ENCODE measurements around the gene METTL16. TPM values are rescaled to one million over a fixed set of nuclear protein-coding genes. Genes with fewer than 3 reads are reported as not detected.

Gene METTL16, protein sequence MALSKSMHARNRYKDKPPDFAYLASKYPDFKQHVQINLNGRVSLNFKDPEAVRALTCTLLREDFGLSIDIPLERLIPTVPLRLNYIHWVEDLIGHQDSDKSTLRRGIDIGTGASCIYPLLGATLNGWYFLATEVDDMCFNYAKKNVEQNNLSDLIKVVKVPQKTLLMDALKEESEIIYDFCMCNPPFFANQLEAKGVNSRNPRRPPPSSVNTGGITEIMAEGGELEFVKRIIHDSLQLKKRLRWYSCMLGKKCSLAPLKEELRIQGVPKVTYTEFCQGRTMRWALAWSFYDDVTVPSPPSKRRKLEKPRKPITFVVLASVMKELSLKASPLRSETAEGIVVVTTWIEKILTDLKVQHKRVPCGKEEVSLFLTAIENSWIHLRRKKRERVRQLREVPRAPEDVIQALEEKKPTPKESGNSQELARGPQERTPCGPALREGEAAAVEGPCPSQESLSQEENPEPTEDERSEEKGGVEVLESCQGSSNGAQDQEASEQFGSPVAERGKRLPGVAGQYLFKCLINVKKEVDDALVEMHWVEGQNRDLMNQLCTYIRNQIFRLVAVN
- 27.5 and 39.3 TPM in 2 replicates for total RNA-seq (ENCODE audit: low replicate concordance)
- long read RNA-seq, full-length matches to known transcripts, result 5 of 23 reads
- long read RNA-seq, partial matches to known transcripts, result 4 of 23 reads
- long read RNA-seq, other reads (novel, unspliced or antisense), result 14 of 23 reads

DNA sequence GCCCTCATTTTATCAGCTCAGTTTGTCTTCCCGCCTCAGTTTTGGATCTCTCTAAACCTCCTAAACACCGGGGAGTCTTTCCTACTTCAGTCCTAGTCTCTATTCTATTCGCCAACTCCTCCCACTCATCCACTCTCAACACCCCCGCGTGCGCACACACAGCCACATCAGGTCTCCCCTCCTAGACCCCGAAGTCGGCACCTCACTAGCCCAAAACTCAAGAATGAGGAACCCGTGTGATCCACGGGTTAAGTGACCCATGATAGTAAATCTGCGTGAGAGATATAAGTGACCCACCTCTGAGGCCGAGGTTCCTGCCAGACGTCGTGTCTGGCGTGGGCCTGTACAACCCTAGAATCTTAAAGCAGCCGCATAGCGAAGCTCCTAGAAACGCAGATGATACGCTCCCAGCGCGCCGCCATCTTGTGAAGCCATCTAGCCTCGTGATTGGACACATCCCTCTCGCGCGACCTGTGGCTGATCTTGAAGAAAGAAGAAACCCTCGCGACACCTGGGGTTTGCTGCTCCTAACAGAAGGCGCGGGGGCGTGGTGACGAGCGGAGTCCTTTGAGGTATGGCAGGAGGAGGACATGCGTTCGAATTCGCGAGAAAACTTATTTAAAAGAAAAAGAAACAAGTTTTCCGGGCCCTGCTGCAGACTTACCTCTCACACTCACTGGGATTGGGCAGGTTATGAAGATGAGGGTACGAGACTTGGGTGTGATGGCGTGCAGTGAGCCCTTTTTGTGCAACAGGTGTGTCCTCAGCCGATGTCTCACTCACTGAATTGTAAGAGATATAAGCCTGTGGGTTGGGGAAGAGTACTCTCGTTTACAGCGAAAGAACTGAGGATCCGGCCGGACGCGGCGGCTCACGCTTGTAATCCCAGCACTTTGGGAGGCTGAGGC is at the start of gene METTL16:
Gene METTL16, minus strand, starts transcription at position 427 of the 908 bp plus-strand sequence. CDS start 9,557 bp downstream, outside the sequence.
- TF ChIP-seq, protein P1, sequence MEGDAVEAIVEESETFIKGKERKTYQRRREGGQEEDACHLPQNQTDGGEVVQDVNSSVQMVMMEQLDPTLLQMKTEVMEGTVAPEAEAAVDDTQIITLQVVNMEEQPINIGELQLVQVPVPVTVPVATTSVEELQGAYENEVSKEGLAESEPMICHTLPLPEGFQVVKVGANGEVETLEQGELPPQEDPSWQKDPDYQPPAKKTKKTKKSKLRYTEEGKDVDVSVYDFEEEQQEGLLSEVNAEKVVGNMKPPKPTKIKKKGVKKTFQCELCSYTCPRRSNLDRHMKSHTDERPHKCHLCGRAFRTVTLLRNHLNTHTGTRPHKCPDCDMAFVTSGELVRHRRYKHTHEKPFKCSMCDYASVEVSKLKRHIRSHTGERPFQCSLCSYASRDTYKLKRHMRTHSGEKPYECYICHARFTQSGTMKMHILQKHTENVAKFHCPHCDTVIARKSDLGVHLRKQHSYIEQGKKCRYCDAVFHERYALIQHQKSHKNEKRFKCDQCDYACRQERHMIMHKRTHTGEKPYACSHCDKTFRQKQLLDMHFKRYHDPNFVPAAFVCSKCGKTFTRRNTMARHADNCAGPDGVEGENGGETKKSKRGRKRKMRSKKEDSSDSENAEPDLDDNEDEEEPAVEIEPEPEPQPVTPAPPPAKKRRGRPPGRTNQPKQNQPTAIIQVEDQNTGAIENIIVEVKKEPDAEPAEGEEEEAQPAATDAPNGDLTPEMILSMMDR (conservative IDR thresholded peaks at IDR 0.05), result no peak
- peak; percentile 96 for DNase-seq (ENCODE audit: extremely low spot score, unreplicated experiment)
- Mint-ChIP-seq H3K27ac (no peak within 1 kb of the TSS), H3K9me3 (peaks cover 8% of the 10 kb centered on the region), H3K4me1 (ENCODE audit: unreplicated experiment) (peaks cover 15% of the 10 kb centered on the region), H3K36me3 (peaks cover 11% of the 10 kb centered on the region), H3K27me3 (no peaks in the 10 kb centered on the region), H3K4me3 (no peak within 1 kb of the TSS)

DNA sequence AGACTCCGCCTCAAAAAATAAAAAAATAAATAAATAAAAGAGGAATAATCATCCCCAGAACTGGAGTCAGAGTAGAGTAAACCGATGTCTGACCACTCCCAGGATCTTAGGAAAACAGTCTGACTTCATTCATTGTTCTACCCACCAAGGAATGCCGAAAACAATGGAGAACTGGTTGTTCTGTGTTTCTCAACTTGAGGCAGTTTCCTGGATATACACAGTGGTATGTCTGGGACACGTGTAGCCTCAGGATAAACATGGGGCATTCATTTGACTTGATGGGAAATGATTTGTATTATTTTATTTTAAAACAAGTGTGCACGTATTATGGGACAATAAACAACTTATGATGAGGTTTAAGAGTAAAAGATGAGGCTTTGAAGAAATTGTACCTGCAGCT is 49.0 kb upstream of the METTL16 start:
- TF ChIP-seq, protein P1 (conservative IDR thresholded peaks at IDR 0.05), result no peak
- H3K36me3 Mint-ChIP-seq, result no peaks in the 10 kb centered on the region
- H3K27ac Mint-ChIP-seq, result no peak overlapping the region
- no peak overlapping the region for H3K4me3 Mint-ChIP-seq
- no peaks in the 10 kb centered on the region for H3K9me3 Mint-ChIP-seq
- DNase-seq (ENCODE audit: extremely low spot score, unreplicated experiment), result no peak
- H3K4me1 Mint-ChIP-seq (ENCODE audit: unreplicated experiment), result peaks cover 9% of the 10 kb centered on the region
- H3K27me3 Mint-ChIP-seq, result no peaks in the 10 kb centered on the region

DNA sequence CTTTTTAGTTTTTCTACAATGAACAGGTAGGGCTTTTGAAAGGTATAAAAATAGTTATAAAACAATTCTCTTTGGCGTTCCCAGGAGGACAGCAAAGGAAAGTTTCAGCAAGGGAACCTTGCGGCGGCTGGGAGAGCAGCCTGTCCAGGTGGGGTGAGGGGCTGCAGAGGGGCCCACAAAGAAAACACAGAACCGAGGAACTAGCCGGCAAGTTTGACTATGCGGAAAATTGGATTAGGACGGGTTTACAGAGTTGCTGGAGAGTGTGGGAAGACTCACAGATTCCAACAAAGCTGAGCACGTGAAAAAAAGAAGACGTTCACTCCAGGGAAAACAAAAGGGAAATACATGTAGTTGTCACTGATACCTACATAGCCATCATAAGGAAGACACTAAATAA is 40.2 kb upstream of the METTL16 start:
- TF ChIP-seq, protein P1 (conservative IDR thresholded peaks at IDR 0.05), result no peak
- Mint-ChIP-seq H3K27me3 (peaks cover 5% of the 10 kb centered on the region), H3K27ac (peak overlapping the region; percentile 7), H3K36me3 (no peaks in the 10 kb centered on the region), H3K4me3 (no peak overlapping the region), H3K9me3 (no peaks in the 10 kb centered on the region), H3K4me1 (ENCODE audit: unreplicated experiment) (peaks cover 15% of the 10 kb centered on the region)
- DNase-seq (ENCODE audit: extremely low spot score, unreplicated experiment), result no peak

DNA sequence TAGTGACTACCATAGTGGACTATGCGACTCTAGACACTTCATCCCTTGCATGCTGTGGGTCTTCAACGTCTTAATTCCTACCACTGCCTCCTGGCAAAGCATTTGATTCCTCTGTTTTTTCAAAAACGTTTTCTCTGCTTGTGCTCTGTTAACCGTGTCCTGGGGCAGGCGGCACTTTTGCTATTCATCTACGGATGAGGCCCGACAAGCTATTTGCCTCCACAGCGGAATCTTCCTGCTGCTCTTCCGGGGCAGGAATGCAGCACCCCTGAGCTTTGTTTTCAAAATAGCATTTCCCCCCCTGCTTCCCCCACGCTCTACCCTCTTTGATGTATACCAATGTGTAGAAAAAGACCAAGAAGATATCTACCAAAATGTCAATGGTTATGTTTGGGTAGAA is 39.8 kb upstream of the METTL16 start:
- no peaks in the 10 kb centered on the region for H3K9me3 Mint-ChIP-seq
- DNase-seq (ENCODE audit: extremely low spot score, unreplicated experiment), result no peak
- H3K27ac Mint-ChIP-seq, result no peak overlapping the region
- TF ChIP-seq, protein P1 (conservative IDR thresholded peaks at IDR 0.05), result no peak
- no peaks in the 10 kb centered on the region for H3K36me3 Mint-ChIP-seq
- no peak overlapping the region for H3K4me3 Mint-ChIP-seq
- H3K4me1 Mint-ChIP-seq (ENCODE audit: unreplicated experiment), result peaks cover 15% of the 10 kb centered on the region
- peaks cover 5% of the 10 kb centered on the region for H3K27me3 Mint-ChIP-seq
